ENCODE results near the gene WBP1. TPM values are rescaled to one million over a fixed set of nuclear protein-coding genes. Genes with fewer than 3 reads are reported as not detected.

The WBP1 gene
- total and polyA plus RNA-seq, 2 donors (not counting 3 experiments of a cell fraction or from before 2014, with no cell fraction given), result 50.5 to 209 TPM

GRCh38 chr2:74507145-74507925 is 49.1 kb downstream of the WBP1 start, which contains the start of gene PCGF1:
TSS of gene PCGF1 (minus strand) at chr2:74507695. CDS start at chr2:74507668, 27 bp downstream.
- peak; percentile 98 for DNase-seq (ENCODE audit: low read depth, low spot score)
- H3K36me3 ChIP-seq (ENCODE audit: control insufficient read depth in 2 of 2, extremely low read depth in 1 of 2, insufficient read depth in 2 of 2, low read length in 2 of 2), result peaks cover 0 to 4% of the 10 kb centered on the region in 2 experiments
- H3K4me1 ChIP-seq (ENCODE audit: control insufficient read depth, extremely low read depth, insufficient read depth, low read length), result peaks cover 27% of the 10 kb centered on the region
- BruUV-seq (replicated peaks), result no TSS peak
- no peaks in the 10 kb centered on the region for H3K9me1 ChIP-seq (replicated peaks; ENCODE audit: control insufficient read depth, extremely low read depth, insufficient read depth, low read length)
- H3K9me3 ChIP-seq (replicated peaks; ENCODE audit: control insufficient read depth, insufficient read depth, low read length), result no peaks in the 10 kb centered on the region
- peaks cover 4% of the 10 kb centered on the region for H3K79me2 ChIP-seq (ENCODE audit: control insufficient read depth, insufficient read depth, low read length)
- peak within 1 kb of the TSS; percentile 69 for H3K9ac ChIP-seq (replicated peaks; ENCODE audit: extremely low read depth, insufficient read depth, low read length)
- peak within 1 kb of the TSS; percentile 54 for H3K27ac ChIP-seq (ENCODE audit: insufficient read depth, low read depth, low read length)
- CTCF ChIA-PET, result interaction anchor here (0.6 to 2.5 kb wide), 9 partner anchors 8 to 86 kb away, joined by 3 to 15 read pairs (median 5); partner anchors contain the start of genes AUP1, CCDC142, HTRA2 and LBX2
- dilution Hi-C loops (cut with MboI; ENCODE audit: extremely low pct_ligation_motif_present, low sequenced_read_pairs), result no loop called here
- intact Hi-C loops (cut with micrococcal nuclease), result loop anchor here (1.0 to 2.0 kb wide), 4 partner anchors 22 to 80 kb away; partner anchors contain the start of genes AUP1, DOK1, HTRA2 and TTC31
- peaks cover 31 to 40% of the 10 kb centered on the region in 2 experiments for H3K27me3 ChIP-seq (ENCODE audit: control insufficient read depth in 2 of 2, insufficient read depth in 2 of 2, low read length in 2 of 2)
- peak within 1 kb of the TSS; percentile 66 for H3K4me2 ChIP-seq (ENCODE audit: insufficient read depth, low read length)
- peak within 1 kb of the TSS; percentile 29 for H2AFZ ChIP-seq (ENCODE audit: low read depth, low read length)
- FAIRE-seq, result peak; percentile 98
- H3K4me3 ChIP-seq (replicated peaks in 1 of 3; ENCODE audit: insufficient read depth in 1 of 3, low read depth in 1 of 3, low read length in 3 of 3), result peak within 1 kb of the TSS; percentile 3 to 75 (median 37)
- H4K20me1 ChIP-seq (replicated peaks; ENCODE audit: control insufficient read depth, extremely low read depth, insufficient read depth, low read length), result no peaks in the 10 kb centered on the region
- TF ChIP-seq, protein P1, sequence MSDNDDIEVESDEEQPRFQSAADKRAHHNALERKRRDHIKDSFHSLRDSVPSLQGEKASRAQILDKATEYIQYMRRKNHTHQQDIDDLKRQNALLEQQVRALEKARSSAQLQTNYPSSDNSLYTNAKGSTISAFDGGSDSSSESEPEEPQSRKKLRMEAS (IDR thresholded peaks at IDR 0.05; ENCODE audit: insufficient read depth, insufficient read length), result peak; percentile 68
- TF ChIP-seq, protein P2, sequence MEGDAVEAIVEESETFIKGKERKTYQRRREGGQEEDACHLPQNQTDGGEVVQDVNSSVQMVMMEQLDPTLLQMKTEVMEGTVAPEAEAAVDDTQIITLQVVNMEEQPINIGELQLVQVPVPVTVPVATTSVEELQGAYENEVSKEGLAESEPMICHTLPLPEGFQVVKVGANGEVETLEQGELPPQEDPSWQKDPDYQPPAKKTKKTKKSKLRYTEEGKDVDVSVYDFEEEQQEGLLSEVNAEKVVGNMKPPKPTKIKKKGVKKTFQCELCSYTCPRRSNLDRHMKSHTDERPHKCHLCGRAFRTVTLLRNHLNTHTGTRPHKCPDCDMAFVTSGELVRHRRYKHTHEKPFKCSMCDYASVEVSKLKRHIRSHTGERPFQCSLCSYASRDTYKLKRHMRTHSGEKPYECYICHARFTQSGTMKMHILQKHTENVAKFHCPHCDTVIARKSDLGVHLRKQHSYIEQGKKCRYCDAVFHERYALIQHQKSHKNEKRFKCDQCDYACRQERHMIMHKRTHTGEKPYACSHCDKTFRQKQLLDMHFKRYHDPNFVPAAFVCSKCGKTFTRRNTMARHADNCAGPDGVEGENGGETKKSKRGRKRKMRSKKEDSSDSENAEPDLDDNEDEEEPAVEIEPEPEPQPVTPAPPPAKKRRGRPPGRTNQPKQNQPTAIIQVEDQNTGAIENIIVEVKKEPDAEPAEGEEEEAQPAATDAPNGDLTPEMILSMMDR (IDR thresholded peaks at IDR 0.05; ENCODE audit: extremely low read depth in 1 of 2, insufficient read depth in 1 of 2, low read depth in 1 of 2, low read length in 2 of 2), result peak; percentile 41 to 81
- TF ChIP-seq POLR2AphosphoS5 (IDR thresholded peaks at IDR 0.05; ENCODE audit: insufficient read depth, low read depth, low read length) (peak; percentile 66), EZH2 (IDR thresholded peaks at IDR 0.05; ENCODE audit: borderline replicate concordance, low read depth, low read length, severe bottlenecking) (no peak), FOS (IDR thresholded peaks at IDR 0.05; ENCODE audit: borderline replicate concordance, insufficient read depth, low read length) (no peak), GATA2 (IDR thresholded peaks at IDR 0.05; ENCODE audit: insufficient read depth, insufficient read length, low read depth, low read length) (no peak), POLR2A (IDR thresholded peaks at IDR 0.05; ENCODE audit: low read depth, low read length) (peak; percentile 75), JUN (IDR thresholded peaks at IDR 0.05; ENCODE audit: borderline replicate concordance, insufficient read depth, insufficient read length, low read depth) (no peak), MYC (IDR thresholded peaks at IDR 0.05; ENCODE audit: low read depth, low read length) (no peak)
- POLR2A ChIA-PET, result no interaction called here

All from endothelial cell of umbilical vein (primary cell).